ENCODE measurements around the gene CA5B. TPM values are rescaled to one million over a fixed set of nuclear protein-coding genes. Genes with fewer than 3 reads are reported as not detected.
"Not testable (repeated sequence)": the region's sequence is repeated elsewhere in the genome, so short reads cannot be mapped to it uniquely, and the experiment has no call there.

The CA5B gene
- total RNA-seq, 6 experiments from 2014 or later, result 5.1 to 9.1 (median 7.1) TPM

- no peak overlapping the region for H3K27ac Mint-ChIP-seq
- H3K4me3 Mint-ChIP-seq, result no peak overlapping the region
- no peak for TF ChIP-seq CTCF (IDR thresholded peaks at IDR 0.05)
Measured at GRCh38 chrX:15822922-15823321, 84.9 kb downstream of the CA5B start.

GRCh38 chrX:15825936-15826335, 87.9 kb downstream of the CA5B start:
- no peak for DNase-seq
- H3K4me1 Mint-ChIP-seq (ENCODE audit: low read depth), result no peaks in the 10 kb centered on the region

More at GRCh38 chrX:15822922-15823321, 84.9 kb downstream of the CA5B start:
- Mint-ChIP-seq H3K4me1 (ENCODE audit: low read depth) (no peaks in the 10 kb centered on the region), H3K27me3 (ENCODE audit: insufficient read depth) (0 out of 2 replicates have a peak, but pooled peaks cover 2% of the 10 kb centered on the region), H3K9me3 (no peaks in the 10 kb centered on the region), H3K36me3 (ENCODE audit: low read depth) (peaks cover 15% of the 10 kb centered on the region; the same call in 1 of the 2 replicates)
- no peak for DNase-seq

GRCh38 chrX:15829217-15829616, 91.1 kb downstream of the CA5B start:
- H3K36me3 Mint-ChIP-seq (ENCODE audit: low read depth), result no peaks in the 10 kb centered on the region
- DNase-seq, result no peak
- TF ChIP-seq CTCF (IDR thresholded peaks at IDR 0.05), result no peak
- no peaks in the 10 kb centered on the region for H3K9me3 Mint-ChIP-seq
- no peaks in the 10 kb centered on the region for H3K27me3 Mint-ChIP-seq (ENCODE audit: insufficient read depth)
- H3K4me3 Mint-ChIP-seq, result no peak overlapping the region
- no peak overlapping the region for H3K27ac Mint-ChIP-seq
- H3K4me1 Mint-ChIP-seq (ENCODE audit: low read depth), result no peaks in the 10 kb centered on the region

More at GRCh38 chrX:15825936-15826335, 87.9 kb downstream of the CA5B start:
- Mint-ChIP-seq H3K27me3 (ENCODE audit: insufficient read depth) (0 out of 2 replicates have a peak, but pooled peaks cover 2% of the 10 kb centered on the region), H3K9me3 (no peaks in the 10 kb centered on the region), H3K36me3 (ENCODE audit: low read depth) (peaks cover 6% of the 10 kb centered on the region; the same call in 1 of the 2 replicates), H3K4me3 (no peak overlapping the region), H3K27ac (no peak overlapping the region)
- TF ChIP-seq CTCF (IDR thresholded peaks at IDR 0.05), result no peak

- not testable (repeated sequence) for H3K36me3 Mint-ChIP-seq (ENCODE audit: low read depth); H3K9me3 Mint-ChIP-seq; H3K27me3 Mint-ChIP-seq (ENCODE audit: insufficient read depth); H3K4me3 Mint-ChIP-seq; DNase-seq
- peaks cover 12% of the 10 kb centered on the region for H3K4me1 Mint-ChIP-seq (ENCODE audit: low read depth)
- H3K27ac Mint-ChIP-seq, result peak overlapping the region; percentile 31; the same call in 1 of the 2 replicates
Measured at GRCh38 chrX:15831347-15831746, 93.3 kb downstream of the CA5B start.

DNA sequence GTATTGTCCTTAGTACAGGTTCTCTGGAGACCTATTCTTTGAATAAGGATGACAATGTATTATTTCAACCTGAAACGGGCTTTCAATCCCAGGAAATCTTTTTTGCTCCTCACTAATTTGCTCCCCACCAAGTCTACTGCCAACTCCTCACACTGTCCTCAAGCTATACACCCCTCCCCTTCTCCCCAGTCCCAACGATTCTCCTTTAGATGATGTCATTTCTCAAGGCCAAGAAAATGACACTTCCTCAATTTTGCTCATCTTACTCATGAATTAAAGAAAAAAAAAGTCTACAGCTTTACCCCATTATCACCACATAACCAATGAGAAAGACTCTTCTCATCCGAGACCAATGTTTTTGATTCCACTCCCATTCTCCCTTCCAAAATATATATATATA, 96.0 kb downstream of the CA5B start:
- TF ChIP-seq CTCF (IDR thresholded peaks at IDR 0.05), result no peak
- Mint-ChIP-seq H3K36me3 (ENCODE audit: low read depth) (no peaks in the 10 kb centered on the region), H3K27me3 (ENCODE audit: insufficient read depth) (no peaks in the 10 kb centered on the region), H3K4me1 (ENCODE audit: low read depth) (peaks cover 12% of the 10 kb centered on the region), H3K27ac (peak overlapping the region; percentile 18; the same call in 1 of the 2 replicates), H3K4me3 (no peak overlapping the region), H3K9me3 (no peaks in the 10 kb centered on the region)
- no peak for DNase-seq

DNA sequence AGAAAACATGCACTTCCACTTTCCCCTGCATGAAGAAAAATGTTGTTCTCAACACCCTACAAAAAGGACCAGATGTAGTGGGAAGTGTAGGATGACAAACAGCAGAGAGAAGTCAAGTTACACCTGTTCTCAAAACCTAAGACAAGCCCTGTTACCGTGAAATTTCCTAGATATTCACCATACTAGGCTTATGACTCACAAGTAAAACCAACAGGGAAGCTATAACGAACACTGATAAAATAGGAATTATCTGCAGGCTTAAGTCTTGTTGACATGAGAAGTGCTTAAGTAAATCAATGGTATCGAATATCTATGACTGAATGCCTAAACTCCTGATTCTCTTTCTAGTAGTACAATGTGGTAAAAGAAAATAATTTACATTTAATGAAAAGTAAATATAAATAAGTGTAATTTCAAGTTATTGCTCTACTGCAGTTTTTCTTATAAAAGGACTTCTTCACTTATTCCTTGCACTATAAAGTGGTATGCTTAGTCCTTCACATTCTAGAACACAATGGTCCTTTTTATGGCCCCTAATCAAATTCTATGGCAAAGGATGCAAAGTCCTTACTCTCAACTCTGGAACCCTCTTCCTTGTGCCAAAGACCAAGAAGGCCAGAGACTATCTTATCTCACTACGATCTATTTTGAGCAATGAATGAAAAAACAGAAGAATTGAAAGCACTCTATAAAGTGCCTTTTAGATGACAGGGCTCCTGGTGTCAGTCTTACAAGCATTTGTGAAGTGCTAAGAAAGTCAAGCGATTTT, 96.9 kb downstream of the CA5B start:
- H3K9me3 Mint-ChIP-seq, result no peaks in the 10 kb centered on the region
- no peak overlapping the region for H3K27ac Mint-ChIP-seq
- TF ChIP-seq CTCF (IDR thresholded peaks at IDR 0.05), result no peak
- no peak overlapping the region for H3K4me3 Mint-ChIP-seq
- peaks cover 12% of the 10 kb centered on the region for H3K4me1 Mint-ChIP-seq (ENCODE audit: low read depth)
- no peaks in the 10 kb centered on the region for H3K36me3 Mint-ChIP-seq (ENCODE audit: low read depth)
- DNase-seq, result no peak
- H3K27me3 Mint-ChIP-seq (ENCODE audit: insufficient read depth), result no peaks in the 10 kb centered on the region

Measured in HFFc6 (cell line).